Large intestine (tissue), 3 donors: ENCODE results near the gene SLC39A9. TPM values are rescaled to one million over a fixed set of nuclear protein-coding genes. Genes with fewer than 3 reads are reported as not detected.

ENCODE experiments used
- DNase-seq, 2 donors: peaks; one replicate each; pipeline versions ENCODE4 v3.0.0 to v3.0.0-alpha.2; 2013
- H3K27ac ChIP-seq: one replicate; pipeline ENCODE4 v1.5.1; 2013; ENCODE audit warnings: low read length
- H3K27me3 ChIP-seq: 2 replicates; pipeline ENCODE4 v1.6.1; 2013; ENCODE audit warnings: low read length; ENCODE audit not compliant: control insufficient read depth, insufficient read depth
- H3K36me3 ChIP-seq: 2 replicates; pipeline ENCODE4 v1.6.1; 2013; ENCODE audit warnings: low read length; ENCODE audit not compliant: control insufficient read depth, insufficient read depth
- H3K4me1 ChIP-seq: one replicate; pipeline ENCODE4 v1.6.1; 2013; ENCODE audit warnings: low read length; ENCODE audit not compliant: control insufficient read depth, insufficient read depth
- H3K4me3 ChIP-seq: one replicate; pipeline ENCODE4 v1.5.1; 2013; ENCODE audit warnings: low read length
- H3K9me3 ChIP-seq: one replicate; pipeline ENCODE4 v1.6.1; 2013; ENCODE audit warnings: mild to moderate bottlenecking, low read depth, low read length, moderate library complexity; ENCODE audit not compliant: control insufficient read depth
- WGBS: methylation state at CpG from one replicate; pipeline ENCODE4 v1.1.5; 2013; ENCODE audit warnings: low lambda C conversion rate; ENCODE audit not compliant: insufficient coverage; 5-methylcytosine and 5-hydroxymethylcytosine counted together
- polyA plus RNA-seq: library from polyadenylated mRNA; unstranded; fragments of 120-200 nt; gene quantifications from one replicate; pipeline ENCODE4 v1.2.1, GENCODE V29; 2013

SLC39A9 gene
- polyA plus RNA-seq, 1 donor = 66.9 TPM

DNA sequence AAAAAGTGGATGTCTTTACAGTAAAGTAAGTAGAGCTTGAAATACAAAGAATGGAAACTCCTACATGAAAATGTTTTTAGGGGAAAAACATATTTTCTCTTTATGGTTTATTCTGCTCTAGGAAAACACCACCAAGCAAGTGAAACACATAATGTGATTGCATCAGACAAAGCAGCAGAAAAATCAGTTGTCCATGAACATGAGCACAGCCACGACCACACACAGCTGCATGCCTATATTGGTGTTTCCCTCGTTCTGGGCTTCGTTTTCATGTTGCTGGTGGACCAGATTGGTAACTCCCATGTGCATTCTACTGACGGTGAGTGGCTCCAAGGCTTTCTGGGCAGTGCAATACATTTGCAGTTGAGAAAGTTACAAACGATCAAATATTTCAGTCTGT, 43.5 kb downstream of the SLC39A9 start:
- DNase-seq = no peak
- H3K27ac ChIP-seq = no peak overlapping the region
- no CpG with 5 or more reads among the region's 5 CpGs for WGBS

DNA sequence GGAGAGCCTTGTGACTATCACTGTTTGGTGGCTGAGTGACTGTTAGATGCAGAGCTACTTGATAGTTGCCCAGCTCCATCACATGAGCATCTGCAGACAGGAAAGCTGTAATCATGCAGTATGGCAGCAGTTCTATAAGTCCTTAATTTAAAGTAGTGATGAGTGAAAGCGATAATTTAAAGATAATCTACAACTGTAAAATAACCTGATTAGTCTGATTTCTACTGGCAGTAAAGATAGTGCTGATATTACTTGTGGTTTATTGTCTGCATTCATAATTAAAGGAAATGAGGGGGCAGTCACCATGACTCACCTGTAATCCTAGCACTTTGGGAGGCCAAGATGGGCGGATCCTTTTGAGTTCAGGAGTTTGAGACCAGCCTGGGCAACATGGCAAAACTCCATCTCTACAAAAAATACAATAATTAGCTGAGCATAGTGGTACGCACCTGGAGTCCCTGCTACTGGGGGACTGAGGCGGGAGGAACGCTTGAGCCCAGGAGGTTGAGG, 44.9 kb downstream of the SLC39A9 start:
- DNase-seq = no peak
- Histone ChIP-seq H3K4me1 (no peaks in the 10 kb centered on the region), H3K27ac (no peak overlapping the region), H3K4me3 (no peak overlapping the region), H3K27me3 (no peaks in the 10 kb centered on the region), H3K9me3 (no peaks in the 10 kb centered on the region), H3K36me3 (peaks cover 14% of the 10 kb centered on the region)
- WGBS = 100% methylated on average over 3 of the region's 5 CpGs

More for the DNA sequence above, 43.5 kb downstream of the SLC39A9 start:
- Histone ChIP-seq H3K4me1 (no peaks in the 10 kb centered on the region), H3K36me3 (peaks cover 14% of the 10 kb centered on the region), H3K27me3 (no peaks in the 10 kb centered on the region), H3K4me3 (no peak overlapping the region), H3K9me3 (no peaks in the 10 kb centered on the region)

DNA sequence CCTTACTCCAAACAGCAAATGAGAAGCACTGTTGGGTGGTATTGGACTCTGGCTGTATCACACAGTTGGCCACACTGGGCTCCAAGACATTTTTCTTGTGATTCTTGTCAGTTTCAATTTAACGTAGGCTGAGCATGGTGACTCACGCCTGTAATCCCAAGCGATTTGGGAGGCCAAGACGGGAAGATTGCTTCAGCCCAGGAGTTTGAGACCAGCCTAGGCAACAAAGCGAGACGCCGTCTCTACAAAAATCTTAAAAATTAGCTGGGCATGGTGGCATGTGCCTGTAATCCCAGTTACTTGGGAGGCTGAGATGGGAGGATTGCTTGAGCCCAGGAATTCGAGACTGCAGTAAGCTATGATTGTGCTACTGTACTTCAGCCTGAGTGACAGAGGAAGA, 50.7 kb downstream of the SLC39A9 start:
- H3K36me3 ChIP-seq = peaks cover 10% of the 10 kb centered on the region
- WGBS = no CpG with 5 or more reads among the region's 8 CpGs

DNA sequence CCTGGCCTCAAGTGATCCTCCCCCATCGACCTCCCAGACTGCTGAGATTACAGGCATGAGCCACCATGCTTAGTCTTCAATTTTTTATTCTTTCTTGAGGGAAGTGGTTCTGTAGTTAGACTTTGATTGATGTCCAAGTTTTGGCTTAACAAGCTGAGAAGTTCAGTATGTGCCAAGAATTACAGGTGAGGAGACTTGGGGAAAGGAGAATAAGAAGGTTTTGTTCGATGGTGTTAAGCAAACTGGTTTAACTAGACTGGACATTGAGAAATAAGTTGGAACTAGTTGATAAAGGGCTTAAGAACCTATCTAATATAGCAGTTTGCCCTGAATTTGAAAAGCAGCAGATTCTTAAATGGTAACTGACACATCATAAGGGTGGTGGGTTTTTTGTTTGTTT, 53.4 kb downstream of the SLC39A9 start:
- Histone ChIP-seq H3K4me1 (no peaks in the 10 kb centered on the region), H3K4me3 (no peak overlapping the region), H3K36me3 (peaks cover 16% of the 10 kb centered on the region), H3K9me3 (no peaks in the 10 kb centered on the region), H3K27ac (no peak overlapping the region), H3K27me3 (no peaks in the 10 kb centered on the region)
- 100% methylated on average over 1 of the region's 2 CpGs for WGBS
- DNase-seq = no peak

More for the DNA sequence above, 50.7 kb downstream of the SLC39A9 start:
- Histone ChIP-seq H3K4me3 (no peak overlapping the region), H3K27ac (no peak overlapping the region), H3K4me1 (no peaks in the 10 kb centered on the region), H3K27me3 (no peaks in the 10 kb centered on the region), H3K9me3 (no peaks in the 10 kb centered on the region)
- DNase-seq = no peak

DNA sequence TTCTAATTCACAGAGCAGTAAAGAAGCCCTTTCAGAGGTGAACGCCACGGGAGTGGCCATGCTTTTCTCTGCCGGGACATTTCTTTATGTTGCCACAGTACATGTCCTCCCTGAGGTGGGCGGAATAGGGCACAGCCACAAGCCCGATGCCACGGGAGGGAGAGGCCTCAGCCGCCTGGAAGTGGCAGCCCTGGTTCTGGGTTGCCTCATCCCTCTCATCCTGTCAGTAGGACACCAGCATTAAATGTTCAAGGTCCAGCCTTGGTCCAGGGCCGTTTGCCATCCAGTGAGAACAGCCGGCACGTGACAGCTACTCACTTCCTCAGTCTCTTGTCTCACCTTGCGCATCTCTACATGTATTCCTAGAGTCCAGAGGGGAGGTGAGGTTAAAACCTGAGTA, 59.9 kb downstream of the SLC39A9 start:
- whole genome bisulfite sequencing = no CpG with 5 or more reads among the region's 11 CpGs
- DNase-seq = no peak
- Histone ChIP-seq H3K4me3 (no peak overlapping the region), H3K36me3 (peaks cover 33% of the 10 kb centered on the region), H3K27me3 (no peaks in the 10 kb centered on the region), H3K27ac (no peak overlapping the region), H3K9me3 (no peaks in the 10 kb centered on the region), H3K4me1 (no peaks in the 10 kb centered on the region)

DNA sequence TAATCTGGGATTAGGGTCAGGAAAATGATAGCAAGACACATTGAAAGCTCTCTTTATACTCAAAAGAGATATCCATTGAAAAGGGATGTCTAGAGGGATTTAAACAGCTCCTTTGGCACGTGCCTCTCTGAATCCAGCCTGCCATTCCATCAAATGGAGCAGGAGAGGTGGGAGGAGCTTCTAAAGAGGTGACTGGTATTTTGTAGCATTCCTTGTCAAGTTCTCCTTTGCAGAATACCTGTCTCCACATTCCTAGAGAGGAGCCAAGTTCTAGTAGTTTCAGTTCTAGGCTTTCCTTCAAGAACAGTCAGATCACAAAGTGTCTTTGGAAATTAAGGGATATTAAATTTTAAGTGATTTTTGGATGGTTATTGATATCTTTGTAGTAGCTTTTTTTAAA, 60.6 kb downstream of the SLC39A9 start:
- H3K4me3 ChIP-seq = no peak overlapping the region
- peaks cover 33% of the 10 kb centered on the region for H3K36me3 ChIP-seq
- DNase-seq = no peak
- H3K27ac ChIP-seq = no peak overlapping the region
- WGBS = no CpG with 5 or more reads among the region's 1 CpG
- no peaks in the 10 kb centered on the region for H3K27me3 ChIP-seq
- no peaks in the 10 kb centered on the region for H3K4me1 ChIP-seq
- no peaks in the 10 kb centered on the region for H3K9me3 ChIP-seq

DNA sequence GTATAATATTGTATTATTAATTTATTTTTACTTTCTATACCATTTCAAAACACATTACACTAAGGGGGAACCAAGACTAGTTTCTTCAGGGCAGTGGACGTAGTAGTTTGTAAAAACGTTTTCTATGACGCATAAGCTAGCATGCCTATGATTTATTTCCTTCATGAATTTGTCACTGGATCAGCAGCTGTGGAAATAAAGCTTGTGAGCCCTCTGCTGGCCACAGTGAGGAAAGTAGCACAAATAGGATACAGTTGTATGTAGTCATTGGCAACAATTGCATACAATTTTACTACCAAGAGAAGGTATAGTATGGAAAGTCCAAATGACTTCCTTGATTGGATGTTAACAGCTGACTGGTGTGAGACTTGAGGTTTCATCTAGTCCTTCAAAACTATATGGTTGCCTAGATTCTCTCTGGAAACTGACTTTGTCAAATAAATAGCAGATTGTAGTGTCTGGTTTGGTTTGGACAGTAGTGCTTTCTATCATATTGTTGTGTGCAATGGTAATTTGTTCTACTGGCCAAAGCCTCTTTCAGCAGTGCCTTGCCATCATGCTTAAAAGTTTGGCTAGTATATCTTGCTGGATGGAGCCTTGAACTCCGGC, 61.7 kb downstream of the SLC39A9 start:
- Histone ChIP-seq H3K27ac (no peak overlapping the region), H3K9me3 (no peaks in the 10 kb centered on the region), H3K4me1 (no peaks in the 10 kb centered on the region), H3K4me3 (no peak overlapping the region), H3K27me3 (no peaks in the 10 kb centered on the region), H3K36me3 (peaks cover 33% of the 10 kb centered on the region)
- peak; percentile 63 to 69 for DNase-seq
- WGBS = no CpG with 5 or more reads among the region's 4 CpGs

DNA sequence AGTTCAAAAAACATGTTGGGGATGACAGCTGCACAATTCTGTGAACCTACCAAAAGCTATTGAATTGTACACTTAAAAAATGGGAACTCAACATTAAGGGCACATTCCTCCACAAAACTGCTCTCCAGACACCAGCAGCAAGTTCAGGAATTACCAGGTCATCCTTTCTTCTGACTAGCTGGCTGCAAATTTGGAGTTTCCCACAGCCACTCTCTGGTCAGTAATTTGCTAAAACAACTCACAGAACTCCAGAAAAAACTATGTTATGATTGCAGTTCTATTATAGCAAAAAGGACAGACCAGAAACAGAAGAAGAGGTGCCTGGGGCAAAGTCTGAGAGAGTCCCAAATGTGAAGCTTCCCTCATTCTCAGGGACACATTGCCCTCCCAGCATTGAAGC, 65.9 kb downstream of the SLC39A9 start:
- H3K36me3 ChIP-seq = peaks cover 10% of the 10 kb centered on the region
- no peaks in the 10 kb centered on the region for H3K9me3 ChIP-seq
- H3K4me1 ChIP-seq = no peaks in the 10 kb centered on the region
- no peak overlapping the region for H3K4me3 ChIP-seq
- DNase-seq = no peak
- H3K27me3 ChIP-seq = no peaks in the 10 kb centered on the region
- H3K27ac ChIP-seq = no peak overlapping the region

DNA sequence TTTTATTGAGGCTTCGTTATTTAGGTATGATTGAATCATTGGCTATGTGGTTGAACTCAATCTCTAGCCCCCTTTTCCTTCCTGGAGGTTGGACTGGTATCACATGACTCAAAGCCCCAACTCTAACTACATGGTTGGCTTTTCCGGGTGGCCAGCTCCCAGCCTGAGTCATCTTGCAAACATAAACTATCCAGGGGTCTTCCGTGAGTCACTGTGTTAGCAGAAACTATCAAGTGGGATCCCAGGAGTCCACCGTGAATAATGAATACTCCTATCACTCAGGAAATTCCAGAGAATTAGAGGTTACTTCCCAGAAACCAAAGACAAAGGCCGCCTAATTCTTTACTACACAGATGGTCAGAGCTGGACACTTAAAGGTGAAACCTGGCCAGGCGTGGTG, 66.3 kb downstream of the SLC39A9 start:
- Histone ChIP-seq H3K36me3 (peaks cover 10% of the 10 kb centered on the region), H3K4me3 (no peak overlapping the region), H3K27ac (no peak overlapping the region), H3K27me3 (no peaks in the 10 kb centered on the region), H3K9me3 (no peaks in the 10 kb centered on the region), H3K4me1 (no peaks in the 10 kb centered on the region)
- WGBS = no CpG with 5 or more reads among the region's 6 CpGs
- DNase-seq = no peak

DNA sequence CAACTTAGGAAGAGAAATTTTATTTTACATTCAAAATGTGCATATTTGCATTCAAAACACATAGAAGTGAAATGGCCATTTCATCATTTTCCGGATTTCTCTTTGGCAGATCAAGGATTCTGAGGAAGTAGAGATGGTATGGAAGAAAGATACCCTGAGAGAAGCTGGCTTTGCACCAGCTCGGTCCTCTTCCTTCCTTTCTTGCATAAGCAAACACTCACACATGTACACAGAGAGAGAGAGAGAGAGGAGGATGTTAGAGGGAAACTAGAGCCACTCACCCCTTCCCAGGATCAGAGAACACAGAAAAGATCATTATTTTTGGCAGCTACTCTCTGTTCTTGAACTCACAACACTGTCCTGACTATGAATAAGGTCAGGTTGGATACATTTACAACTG, 70.5 kb downstream of the SLC39A9 start:
- DNase-seq = no peak
- Histone ChIP-seq H3K27me3 (no peaks in the 10 kb centered on the region), H3K4me3 (no peak overlapping the region), H3K27ac (no peak overlapping the region), H3K4me1 (no peaks in the 10 kb centered on the region), H3K9me3 (no peaks in the 10 kb centered on the region), H3K36me3 (no peaks in the 10 kb centered on the region)
- 20% methylated on average over 1 of the region's 2 CpGs for WGBS

DNA sequence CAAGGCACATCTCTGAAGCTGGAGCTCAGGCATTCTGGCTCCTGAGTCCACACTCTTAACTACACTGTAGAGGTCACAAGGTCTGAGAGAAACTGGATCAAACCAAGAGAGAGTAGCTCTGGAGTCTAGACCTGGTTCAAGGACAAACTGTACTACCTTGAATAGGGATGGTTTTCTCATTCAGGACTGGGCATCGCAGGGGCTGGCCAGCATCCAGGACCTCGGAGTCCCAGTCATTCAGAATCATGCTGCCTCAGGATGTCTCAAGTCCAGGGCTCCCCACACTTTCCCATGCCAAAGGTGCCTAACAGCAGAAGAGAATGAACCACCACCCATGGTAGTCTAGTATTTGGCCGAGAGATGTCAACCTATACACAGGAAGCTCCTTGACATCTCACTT, 72.9 kb downstream of the SLC39A9 start:
- Histone ChIP-seq H3K4me1 (no peaks in the 10 kb centered on the region), H3K36me3 (no peaks in the 10 kb centered on the region), H3K27ac (no peak overlapping the region), H3K4me3 (no peak overlapping the region), H3K27me3 (no peaks in the 10 kb centered on the region), H3K9me3 (no peaks in the 10 kb centered on the region)
- DNase-seq = no peak
- no CpG with 5 or more reads among the region's 3 CpGs for WGBS
